Measurements from ENCODE around the gene NTM. TPM values are rescaled to one million over a fixed set of nuclear protein-coding genes. Genes with fewer than 3 reads are reported as not detected.
"Not testable (repeated sequence)": the region's sequence is repeated elsewhere in the genome, so short reads cannot be mapped to it uniquely, and the experiment has no call there.

Gene NTM
- total RNA-seq, 1 donor from 2014 or later = not detected

GRCh38 chr11:131903074-131903473, 532.7 kb downstream of the NTM start:
- H3K9me3 Mint-ChIP-seq = no peaks in the 10 kb centered on the region
- no peaks in the 10 kb centered on the region for H3K36me3 Mint-ChIP-seq (ENCODE audit: low read depth)
- no peak for DNase-seq (ENCODE audit: low spot score)
- no peak overlapping the region for H3K27ac Mint-ChIP-seq
- intact Hi-C loops (cut with micrococcal nuclease) = no loop called here
- no peak overlapping the region for H3K4me3 Mint-ChIP-seq
- no peaks in the 10 kb centered on the region for H3K27me3 Mint-ChIP-seq (ENCODE audit: insufficient read depth)
- H3K4me1 Mint-ChIP-seq (ENCODE audit: low read depth) = no peaks in the 10 kb centered on the region

GRCh38 chr11:131904756-131905155, 534.3 kb downstream of the NTM start:
- no peaks in the 10 kb centered on the region for H3K36me3 Mint-ChIP-seq (ENCODE audit: low read depth)

GRCh38 chr11:131906963-131907362, 536.5 kb downstream of the NTM start:
- H3K4me1 Mint-ChIP-seq (ENCODE audit: low read depth) = no peaks in the 10 kb centered on the region
- H3K27me3 Mint-ChIP-seq (ENCODE audit: insufficient read depth) = peaks cover 22% of the 10 kb centered on the region
- H3K27ac Mint-ChIP-seq = no peak overlapping the region
- no peak overlapping the region for H3K4me3 Mint-ChIP-seq
- intact Hi-C loops (cut with micrococcal nuclease) = no loop called here
- no peak for DNase-seq (ENCODE audit: low spot score)
- no peaks in the 10 kb centered on the region for H3K9me3 Mint-ChIP-seq
- H3K36me3 Mint-ChIP-seq (ENCODE audit: low read depth) = no peaks in the 10 kb centered on the region

More at GRCh38 chr11:131904756-131905155, 534.3 kb downstream of the NTM start:
- no peaks in the 10 kb centered on the region for H3K4me1 Mint-ChIP-seq (ENCODE audit: low read depth)
- no peaks in the 10 kb centered on the region for H3K9me3 Mint-ChIP-seq
- no peak for DNase-seq (ENCODE audit: low spot score)
- no peak overlapping the region for H3K27ac Mint-ChIP-seq
- intact Hi-C loops (cut with micrococcal nuclease) = no loop called here
- H3K27me3 Mint-ChIP-seq (ENCODE audit: insufficient read depth) = peaks cover 9% of the 10 kb centered on the region
- H3K4me3 Mint-ChIP-seq = no peak overlapping the region

GRCh38 chr11:131907371-131907770, 537.0 kb downstream of the NTM start:
- no peak overlapping the region for H3K27ac Mint-ChIP-seq
- intact Hi-C loops (cut with micrococcal nuclease) = no loop called here
- H3K4me1 Mint-ChIP-seq (ENCODE audit: low read depth) = no peaks in the 10 kb centered on the region
- no peaks in the 10 kb centered on the region for H3K36me3 Mint-ChIP-seq (ENCODE audit: low read depth)
- H3K9me3 Mint-ChIP-seq = no peaks in the 10 kb centered on the region
- H3K4me3 Mint-ChIP-seq = no peak overlapping the region
- DNase-seq (ENCODE audit: low spot score) = no peak
- peaks cover 26% of the 10 kb centered on the region for H3K27me3 Mint-ChIP-seq (ENCODE audit: insufficient read depth)

GRCh38 chr11:131908316-131908715, 537.9 kb downstream of the NTM start:
- DNase-seq (ENCODE audit: low spot score) = no peak
- intact Hi-C loops (cut with micrococcal nuclease) = no loop called here
- H3K36me3 Mint-ChIP-seq (ENCODE audit: low read depth) = no peaks in the 10 kb centered on the region
- peaks cover 26% of the 10 kb centered on the region for H3K27me3 Mint-ChIP-seq (ENCODE audit: insufficient read depth)
- H3K4me1 Mint-ChIP-seq (ENCODE audit: low read depth) = no peaks in the 10 kb centered on the region
- no peak overlapping the region for H3K4me3 Mint-ChIP-seq
- H3K27ac Mint-ChIP-seq = no peak overlapping the region
- no peaks in the 10 kb centered on the region for H3K9me3 Mint-ChIP-seq

GRCh38 chr11:131909426-131910177, 539.2 kb downstream of the NTM start:
- DNase-seq (ENCODE audit: low spot score) = no peak
- intact Hi-C loops (cut with micrococcal nuclease) = no loop called here
- no peak overlapping the region for H3K27ac Mint-ChIP-seq
- H3K27me3 Mint-ChIP-seq (ENCODE audit: insufficient read depth) = peaks cover 26% of the 10 kb centered on the region
- no peaks in the 10 kb centered on the region for H3K4me1 Mint-ChIP-seq (ENCODE audit: low read depth)
- no peak overlapping the region for H3K4me3 Mint-ChIP-seq
- no peaks in the 10 kb centered on the region for H3K9me3 Mint-ChIP-seq
- H3K36me3 Mint-ChIP-seq (ENCODE audit: low read depth) = no peaks in the 10 kb centered on the region

GRCh38 chr11:131910178-131910522, 539.7 kb downstream of the NTM start:
- no peak for DNase-seq (ENCODE audit: low spot score)
- H3K4me1 Mint-ChIP-seq (ENCODE audit: low read depth) = no peaks in the 10 kb centered on the region

GRCh38 chr11:131910523-131911387, 540.3 kb downstream of the NTM start:
- Mint-ChIP-seq H3K4me3 (no peak overlapping the region), H3K4me1 (ENCODE audit: low read depth) (no peaks in the 10 kb centered on the region), H3K9me3 (no peaks in the 10 kb centered on the region), H3K27me3 (ENCODE audit: insufficient read depth) (peaks cover 26% of the 10 kb centered on the region), H3K36me3 (ENCODE audit: low read depth) (no peaks in the 10 kb centered on the region), H3K27ac (no peak overlapping the region)
- intact Hi-C loops (cut with micrococcal nuclease) = no loop called here
- no peak for DNase-seq (ENCODE audit: low spot score)

More at GRCh38 chr11:131910178-131910522, 539.7 kb downstream of the NTM start:
- no peak overlapping the region for H3K27ac Mint-ChIP-seq
- H3K27me3 Mint-ChIP-seq (ENCODE audit: insufficient read depth) = peaks cover 26% of the 10 kb centered on the region
- H3K4me3 Mint-ChIP-seq = no peak overlapping the region
- H3K9me3 Mint-ChIP-seq = no peaks in the 10 kb centered on the region
- intact Hi-C loops (cut with micrococcal nuclease) = no loop called here
- no peaks in the 10 kb centered on the region for H3K36me3 Mint-ChIP-seq (ENCODE audit: low read depth)

GRCh38 chr11:131911388-131912032, 541.1 kb downstream of the NTM start:
- H3K4me3 Mint-ChIP-seq; H3K9me3 Mint-ChIP-seq; intact Hi-C loops (cut with micrococcal nuclease); H3K36me3 Mint-ChIP-seq (ENCODE audit: low read depth); H3K27ac Mint-ChIP-seq; H3K4me1 Mint-ChIP-seq (ENCODE audit: low read depth); DNase-seq (ENCODE audit: low spot score): not testable (repeated sequence)
- peaks cover 26% of the 10 kb centered on the region for H3K27me3 Mint-ChIP-seq (ENCODE audit: insufficient read depth)

GRCh38 chr11:131912134-131912533, 541.7 kb downstream of the NTM start:
- H3K9me3 Mint-ChIP-seq = no peaks in the 10 kb centered on the region
- intact Hi-C loops (cut with micrococcal nuclease) = no loop called here
- peaks cover 26% of the 10 kb centered on the region for H3K27me3 Mint-ChIP-seq (ENCODE audit: insufficient read depth)
- no peak overlapping the region for H3K4me3 Mint-ChIP-seq
- H3K36me3 Mint-ChIP-seq (ENCODE audit: low read depth) = no peaks in the 10 kb centered on the region
- no peaks in the 10 kb centered on the region for H3K4me1 Mint-ChIP-seq (ENCODE audit: low read depth)
- DNase-seq (ENCODE audit: low spot score) = no peak
- no peak overlapping the region for H3K27ac Mint-ChIP-seq

- no peak overlapping the region for H3K4me3 Mint-ChIP-seq
- intact Hi-C loops (cut with micrococcal nuclease) = no loop called here
- no peak overlapping the region for H3K27ac Mint-ChIP-seq
- H3K9me3 Mint-ChIP-seq = no peaks in the 10 kb centered on the region
- no peaks in the 10 kb centered on the region for H3K36me3 Mint-ChIP-seq (ENCODE audit: low read depth)
- no peaks in the 10 kb centered on the region for H3K4me1 Mint-ChIP-seq (ENCODE audit: low read depth)
- DNase-seq (ENCODE audit: low spot score) = no peak
- H3K27me3 Mint-ChIP-seq (ENCODE audit: insufficient read depth) = peaks cover 26% of the 10 kb centered on the region
Measured at GRCh38 chr11:131913267-131913666, 542.9 kb downstream of the NTM start.

- Mint-ChIP-seq H3K27me3 (ENCODE audit: insufficient read depth) (peaks cover 19% of the 10 kb centered on the region), H3K4me3 (no peak overlapping the region)
- intact Hi-C loops (cut with micrococcal nuclease) = no loop called here
Measured at GRCh38 chr11:131914361-131914774, 544.0 kb downstream of the NTM start.

GRCh38 chr11:131916638-131917037, 546.2 kb downstream of the NTM start:
- Mint-ChIP-seq H3K9me3 (no peaks in the 10 kb centered on the region), H3K4me1 (ENCODE audit: low read depth) (no peaks in the 10 kb centered on the region), H3K36me3 (ENCODE audit: low read depth) (no peaks in the 10 kb centered on the region), H3K27ac (no peak overlapping the region), H3K27me3 (ENCODE audit: insufficient read depth) (peaks cover 7% of the 10 kb centered on the region), H3K4me3 (no peak overlapping the region)
- no peak for DNase-seq (ENCODE audit: low spot score)
- intact Hi-C loops (cut with micrococcal nuclease) = no loop called here

More at GRCh38 chr11:131914361-131914774, 544.0 kb downstream of the NTM start:
- no peaks in the 10 kb centered on the region for H3K36me3 Mint-ChIP-seq (ENCODE audit: low read depth)
- no peaks in the 10 kb centered on the region for H3K9me3 Mint-ChIP-seq
- no peak overlapping the region for H3K27ac Mint-ChIP-seq
- no peaks in the 10 kb centered on the region for H3K4me1 Mint-ChIP-seq (ENCODE audit: low read depth)
- no peak for DNase-seq (ENCODE audit: low spot score)
